NCI-H2196 treated with DMSO at 0.1 percent for 48 hours (cell line): ENCODE results near the gene PWWP2B.

Experiments
- DNase-seq: peaks from one replicate; lab custom pipeline; 2025; ENCODE audit not compliant: unreplicated experiment; lab: John Stamatoyannopoulos, UW

Gene PWWP2B

GRCh38 chr10:132363376-132363775 lies 33.6 kb upstream of the PWWP2B start:
- no peak for DNase-seq

GRCh38 chr10:132363921-132364593 lies 32.9 kb upstream of the PWWP2B start:
- no peak for DNase-seq

- no peak for DNase-seq
Observed at GRCh38 chr10:132364594-132364970, 32.4 kb upstream of the PWWP2B start.

- no peak for DNase-seq
Observed at GRCh38 chr10:132365102-132365501, 31.9 kb upstream of the PWWP2B start.

GRCh38 chr10:132366006-132366405 lies 31.0 kb upstream of the PWWP2B start:
- DNase-seq, result no peak

- no peak for DNase-seq
Observed at GRCh38 chr10:132366499-132366898, 30.5 kb upstream of the PWWP2B start.

- no peak for DNase-seq
Observed at GRCh38 chr10:132368391-132368790, 28.6 kb upstream of the PWWP2B start.

- DNase-seq, result no peak
Observed at GRCh38 chr10:132368881-132369635, 27.9 kb upstream of the PWWP2B start.

GRCh38 chr10:132369636-132370185 lies 27.3 kb upstream of the PWWP2B start:
- DNase-seq, result no peak

- DNase-seq, result no peak
Observed at GRCh38 chr10:132370426-132371340, 26.3 kb upstream of the PWWP2B start.

- no peak for DNase-seq
Observed at GRCh38 chr10:132371641-132372081, 25.3 kb upstream of the PWWP2B start.

- DNase-seq, result no peak
Observed at GRCh38 chr10:132372516-132373095, 24.4 kb upstream of the PWWP2B start.

GRCh38 chr10:132373241-132373955 lies 23.6 kb upstream of the PWWP2B start:
- no peak for DNase-seq

- DNase-seq, result no peak
Observed at GRCh38 chr10:132374176-132374575, 22.8 kb upstream of the PWWP2B start.

- DNase-seq, result no peak
Observed at GRCh38 chr10:132374612-132375011, 22.4 kb upstream of the PWWP2B start.

GRCh38 chr10:132375116-132375794 lies 21.7 kb upstream of the PWWP2B start:
- no peak for DNase-seq

- DNase-seq, result no peak
Observed at GRCh38 chr10:132375795-132376297, 21.2 kb upstream of the PWWP2B start.

- no peak for DNase-seq
Observed at GRCh38 chr10:132376394-132376851, 20.6 kb upstream of the PWWP2B start.

GRCh38 chr10:132377326-132377725 lies 19.7 kb upstream of the PWWP2B start:
- DNase-seq, result no peak
